Uterus (tissue), 4 donors: ENCODE data around the gene VAPA. TPM values are rescaled to one million over a fixed set of nuclear protein-coding genes. Genes with fewer than 3 reads are reported as not detected.

Experiments used
- DNase-seq, 2 donors: peaks; one replicate each; pipeline ENCODE4 v3.0.0-alpha.2; 2019 to 2020
- H3K27ac ChIP-seq, 2 donors: fragments of 200-600 bp; sonication (generic); 1 replicate in 1 of 2; 2 replicates in 1 of 2; pipeline ENCODE4 v1.5.1; 2016 to 2018
- H3K27me3 ChIP-seq, 2 donors: fragments of 200-600 bp; sonication (generic); one replicate each; pipeline ENCODE4 v1.5.1; 2018 to 2019; ENCODE audit warnings: control low read depth in 1 of 2
- H3K36me3 ChIP-seq, 2 donors: fragments of 200-600 bp; sonication (generic); one replicate each; pipeline ENCODE4 v1.5.1; 2019; ENCODE audit warnings: control low read depth in 1 of 2
- H3K4me1 ChIP-seq, 2 donors: fragments of 200-600 bp; sonication (generic); one replicate each; pipeline ENCODE4 v1.5.1; 2018 to 2019; ENCODE audit warnings: control low read depth in 1 of 2
- H3K4me3 ChIP-seq, 2 donors: fragments of 200-600 bp; sonication (generic); 1 replicate in 1 of 2; 2 replicates in 1 of 2; pipeline ENCODE4 v1.5.1; 2018 to 2019; ENCODE audit warnings: mild to moderate bottlenecking in 1 of 2
- H3K9me3 ChIP-seq, 2 donors: fragments of 200-600 bp; sonication (generic); one replicate each; pipeline ENCODE4 v1.5.1; 2019; ENCODE audit warnings: control low read depth in 1 of 2
- CTCF ChIP-seq, 4 experiments: fragments of 200-600 bp in 2 of 4; fragments of 450-650 bp in 2 of 4; sonication (generic) in 2 of 4; IDR thresholded peaks; one replicate each; pipeline ENCODE4 v1.5.1; 2016 to 2019; ENCODE audit warnings: antibody characterized with exemption in 4 of 4, mild to moderate bottlenecking in 2 of 4, moderate library complexity in 1 of 4
- POLR2A ChIP-seq, 2 donors: fragments of 450-650 bp; IDR thresholded peaks; one replicate each; pipeline ENCODE4 v1.6.1; 2016; ENCODE audit warnings: antibody characterized with exemption in 2 of 2, mild to moderate bottlenecking in 1 of 2, moderate library complexity in 1 of 2
- intact Hi-C: fragments of 100-400 bp; cut with DNase I; formaldehyde crosslinking; loops from one replicate; pipeline ENCODE4 v1.15.1; 2023; ENCODE audit warnings: low total_unique reads
- total RNA-seq, 4 donors: library from RNA; depleted of rRNA in 3 of 4; stranded (reverse); fragments of >200 nt in 3 of 4; gene quantifications; one replicate each; pipeline versions ENCODE4 v1.1.0 to v1.2.4, GENCODE V29; 2014 to 2023
- donor health status: DM: yes; HTN: yes; CAD: no.

Gene VAPA
- total RNA-seq, 4 donors from 2014 or later, result 119 to 253 (median 226) TPM

- no peak for DNase-seq
- TF ChIP-seq POLR2A (IDR thresholded peaks at IDR 0.05), result no peak
- TF ChIP-seq CTCF (IDR thresholded peaks at IDR 0.05), result no peak
- Histone ChIP-seq H3K9me3 (no peaks in the 10 kb centered on the region), H3K4me1 (peaks cover 6 to 9% of the 10 kb centered on the region in 2 donors), H3K27ac (no peak overlapping the region), H3K27me3 (no peaks in the 10 kb centered on the region), H3K36me3 (no peaks in the 10 kb centered on the region), H3K4me3 (no peak overlapping the region)
- intact Hi-C loops, result no loop called here
Measured at GRCh38 chr18:9926223-9926894, 12.5 kb downstream of the VAPA start.

- Histone ChIP-seq H3K27ac (no peak overlapping the region), H3K36me3 (no peaks in the 10 kb centered on the region), H3K27me3 (no peaks in the 10 kb centered on the region), H3K4me3 (no peak overlapping the region), H3K4me1 (peaks cover 6 to 9% of the 10 kb centered on the region in 2 donors), H3K9me3 (no peaks in the 10 kb centered on the region)
- intact Hi-C loops, result no loop called here
- TF ChIP-seq CTCF (IDR thresholded peaks at IDR 0.05) (no peak), POLR2A (IDR thresholded peaks at IDR 0.05) (no peak)
- no peak for DNase-seq
Measured at GRCh38 chr18:9926977-9927376, 13.2 kb downstream of the VAPA start.

GRCh38 chr18:9927392-9928063 is 13.7 kb downstream of the VAPA start:
- no peak overlapping the region for H3K27ac ChIP-seq
- no peak for TF ChIP-seq POLR2A (IDR thresholded peaks at IDR 0.05)
- TF ChIP-seq CTCF (IDR thresholded peaks at IDR 0.05), result no peak
- no peaks in the 10 kb centered on the region for H3K9me3 ChIP-seq
- H3K27me3 ChIP-seq, result no peaks in the 10 kb centered on the region
- H3K36me3 ChIP-seq, result no peaks in the 10 kb centered on the region
- no peak overlapping the region for H3K4me3 ChIP-seq
- peaks cover 6 to 9% of the 10 kb centered on the region in 2 donors for H3K4me1 ChIP-seq
- no peak for DNase-seq
- intact Hi-C loops, result no loop called here

- TF ChIP-seq POLR2A (IDR thresholded peaks at IDR 0.05) (no peak), CTCF (IDR thresholded peaks at IDR 0.05) (no peak)
- H3K4me1 ChIP-seq, result peaks cover 4 to 9% of the 10 kb centered on the region in 2 donors
- no peaks in the 10 kb centered on the region for H3K36me3 ChIP-seq
- no peaks in the 10 kb centered on the region for H3K27me3 ChIP-seq
- H3K27ac ChIP-seq, result no peak overlapping the region
- H3K9me3 ChIP-seq, result no peaks in the 10 kb centered on the region
- DNase-seq, result no peak
- intact Hi-C loops, result no loop called here
- H3K4me3 ChIP-seq, result no peak overlapping the region
Measured at GRCh38 chr18:9928646-9929259, 14.9 kb downstream of the VAPA start.

- H3K9me3 ChIP-seq, result no peaks in the 10 kb centered on the region
- intact Hi-C loops, result no loop called here
- no peaks in the 10 kb centered on the region for H3K27me3 ChIP-seq
- no peaks in the 10 kb centered on the region for H3K36me3 ChIP-seq
- H3K4me1 ChIP-seq, result peaks cover 0 to 9% of the 10 kb centered on the region in 2 donors
- TF ChIP-seq POLR2A (IDR thresholded peaks at IDR 0.05) (no peak), CTCF (IDR thresholded peaks at IDR 0.05) (no peak)
- H3K27ac ChIP-seq, result no peak overlapping the region
- H3K4me3 ChIP-seq, result no peak overlapping the region
- DNase-seq, result no peak
Measured at GRCh38 chr18:9930299-9930884, 16.6 kb downstream of the VAPA start.
